Measurements from ENCODE around the gene NPAS3. TPM values are rescaled to one million over a fixed set of nuclear protein-coding genes. Genes with fewer than 3 reads are reported as not detected.

Gene NPAS3
- total and polyA plus RNA-seq, 2 donors (not counting 3 experiments of a cell fraction or from before 2014, with no cell fraction given) = 0.10 to 0.13 TPM

DNA sequence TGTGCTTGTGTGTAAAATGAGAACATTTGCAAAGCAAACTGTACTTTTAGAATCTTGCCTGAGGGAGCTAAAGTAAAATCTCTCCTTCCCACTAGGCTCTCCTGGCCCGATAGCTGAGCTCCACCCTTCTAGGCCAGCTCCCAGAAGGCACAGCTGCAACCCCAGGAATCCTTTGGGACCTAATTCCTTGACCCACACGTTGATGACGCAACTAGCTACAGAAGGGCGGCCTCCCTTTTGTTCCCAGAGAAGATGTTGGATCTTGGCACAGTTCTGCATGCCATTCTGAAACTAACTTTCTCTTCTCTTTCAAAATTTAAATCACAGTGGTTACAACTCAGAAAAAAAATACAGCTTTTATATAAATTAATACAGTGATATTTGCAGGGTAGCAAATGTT, 744.1 kb downstream of the NPAS3 start:
- TF ChIP-seq JUN (IDR thresholded peaks at IDR 0.05; ENCODE audit: borderline replicate concordance, insufficient read depth, insufficient read length, low read depth) (no peak), MYC (IDR thresholded peaks at IDR 0.05; ENCODE audit: low read depth, low read length) (no peak), GATA2 (IDR thresholded peaks at IDR 0.05; ENCODE audit: insufficient read depth, insufficient read length, low read depth, low read length) (no peak)
- TF ChIP-seq, protein P1, sequence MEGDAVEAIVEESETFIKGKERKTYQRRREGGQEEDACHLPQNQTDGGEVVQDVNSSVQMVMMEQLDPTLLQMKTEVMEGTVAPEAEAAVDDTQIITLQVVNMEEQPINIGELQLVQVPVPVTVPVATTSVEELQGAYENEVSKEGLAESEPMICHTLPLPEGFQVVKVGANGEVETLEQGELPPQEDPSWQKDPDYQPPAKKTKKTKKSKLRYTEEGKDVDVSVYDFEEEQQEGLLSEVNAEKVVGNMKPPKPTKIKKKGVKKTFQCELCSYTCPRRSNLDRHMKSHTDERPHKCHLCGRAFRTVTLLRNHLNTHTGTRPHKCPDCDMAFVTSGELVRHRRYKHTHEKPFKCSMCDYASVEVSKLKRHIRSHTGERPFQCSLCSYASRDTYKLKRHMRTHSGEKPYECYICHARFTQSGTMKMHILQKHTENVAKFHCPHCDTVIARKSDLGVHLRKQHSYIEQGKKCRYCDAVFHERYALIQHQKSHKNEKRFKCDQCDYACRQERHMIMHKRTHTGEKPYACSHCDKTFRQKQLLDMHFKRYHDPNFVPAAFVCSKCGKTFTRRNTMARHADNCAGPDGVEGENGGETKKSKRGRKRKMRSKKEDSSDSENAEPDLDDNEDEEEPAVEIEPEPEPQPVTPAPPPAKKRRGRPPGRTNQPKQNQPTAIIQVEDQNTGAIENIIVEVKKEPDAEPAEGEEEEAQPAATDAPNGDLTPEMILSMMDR (IDR thresholded peaks at IDR 0.05; ENCODE audit: extremely low read depth in 1 of 2, insufficient read depth in 1 of 2, low read depth in 1 of 2, low read length in 2 of 2) = no peak
- FAIRE-seq = no peak
- POLR2A ChIA-PET = no interaction called here

DNA sequence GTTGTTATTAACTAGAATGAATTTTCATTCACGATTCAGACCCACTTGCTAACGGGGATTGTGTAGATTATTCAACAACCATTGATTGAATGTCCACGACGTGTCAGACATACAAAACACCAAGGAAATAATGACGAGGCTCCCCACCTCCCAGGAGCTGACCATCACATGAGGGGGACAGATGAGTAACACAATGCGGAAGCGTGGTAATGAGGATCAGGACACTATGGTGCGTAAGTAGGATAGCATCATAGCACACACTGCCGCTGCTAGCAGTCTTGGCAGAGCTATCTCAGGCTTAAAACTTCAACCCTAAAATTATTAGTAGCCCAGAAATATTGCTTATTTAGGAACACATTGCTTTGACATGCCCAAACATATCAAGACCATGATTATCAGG, 746.3 kb downstream of the NPAS3 start:
- Histone ChIP-seq H3K4me3 (replicated peaks in 1 of 3; ENCODE audit: insufficient read depth in 1 of 3, low read depth in 1 of 3, low read length in 3 of 3) (no peak overlapping the region), H3K9ac (replicated peaks; ENCODE audit: extremely low read depth, insufficient read depth, low read length) (no peak overlapping the region), H3K9me3 (replicated peaks; ENCODE audit: control insufficient read depth, insufficient read depth, low read length) (no peaks in the 10 kb centered on the region), H3K9me1 (replicated peaks; ENCODE audit: control insufficient read depth, extremely low read depth, insufficient read depth, low read length) (no peaks in the 10 kb centered on the region), H4K20me1 (replicated peaks; ENCODE audit: control insufficient read depth, extremely low read depth, insufficient read depth, low read length) (no peaks in the 10 kb centered on the region), H2AFZ (ENCODE audit: low read depth, low read length) (no peak overlapping the region), H3K27me3 (ENCODE audit: control insufficient read depth in 2 of 2, insufficient read depth in 2 of 2, low read length in 2 of 2) (no peaks in the 10 kb centered on the region), H3K4me1 (ENCODE audit: control insufficient read depth, extremely low read depth, insufficient read depth, low read length) (peaks cover 12% of the 10 kb centered on the region), H3K27ac (ENCODE audit: insufficient read depth, low read depth, low read length) (no peak overlapping the region), H3K79me2 (ENCODE audit: control insufficient read depth, insufficient read depth, low read length) (no peaks in the 10 kb centered on the region), H3K36me3 (ENCODE audit: control insufficient read depth in 2 of 2, extremely low read depth in 1 of 2, insufficient read depth in 2 of 2, low read length in 2 of 2) (no peaks in the 10 kb centered on the region), H3K4me2 (ENCODE audit: insufficient read depth, low read length) (no peak overlapping the region)
- CTCF ChIA-PET = interaction anchor here (2.3 kb wide), 1 partner anchor 9 kb away, joined by 7 read pairs; no protein-coding TSS in a partner anchor
- TF ChIP-seq, protein P1 (IDR thresholded peaks at IDR 0.05; ENCODE audit: extremely low read depth in 1 of 2, insufficient read depth in 1 of 2, low read depth in 1 of 2, low read length in 2 of 2) = no peak
- TF ChIP-seq POLR2A (IDR thresholded peaks at IDR 0.05; ENCODE audit: low read depth, low read length) = no peak
- TF ChIP-seq, protein P2, sequence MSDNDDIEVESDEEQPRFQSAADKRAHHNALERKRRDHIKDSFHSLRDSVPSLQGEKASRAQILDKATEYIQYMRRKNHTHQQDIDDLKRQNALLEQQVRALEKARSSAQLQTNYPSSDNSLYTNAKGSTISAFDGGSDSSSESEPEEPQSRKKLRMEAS (IDR thresholded peaks at IDR 0.05; ENCODE audit: insufficient read depth, insufficient read length) = no peak
- no peak for TF ChIP-seq FOS (IDR thresholded peaks at IDR 0.05; ENCODE audit: borderline replicate concordance, insufficient read depth, low read length)
- no peak for TF ChIP-seq POLR2AphosphoS5 (IDR thresholded peaks at IDR 0.05; ENCODE audit: insufficient read depth, low read depth, low read length)
- TF ChIP-seq GATA2 (IDR thresholded peaks at IDR 0.05; ENCODE audit: insufficient read depth, insufficient read length, low read depth, low read length) = no peak
- TF ChIP-seq EZH2 (IDR thresholded peaks at IDR 0.05; ENCODE audit: borderline replicate concordance, low read depth, low read length, severe bottlenecking) = no peak
- TF ChIP-seq JUN (IDR thresholded peaks at IDR 0.05; ENCODE audit: borderline replicate concordance, insufficient read depth, insufficient read length, low read depth) = no peak
- no peak for TF ChIP-seq MYC (IDR thresholded peaks at IDR 0.05; ENCODE audit: low read depth, low read length)
- dilution Hi-C loops (cut with MboI; ENCODE audit: extremely low pct_ligation_motif_present, low sequenced_read_pairs) (no loop called here), intact Hi-C loops (cut with micrococcal nuclease) (no loop called here)
- no TSS peak for BruUV-seq (replicated peaks)
- FAIRE-seq (no peak), DNase-seq (ENCODE audit: low read depth, low spot score) (no peak)
- POLR2A ChIA-PET = no interaction called here

More for the DNA sequence above, 744.1 kb downstream of the NPAS3 start:
- no TSS peak for BruUV-seq (replicated peaks)
- Histone ChIP-seq H3K9me3 (replicated peaks; ENCODE audit: control insufficient read depth, insufficient read depth, low read length) (no peaks in the 10 kb centered on the region), H3K4me1 (ENCODE audit: control insufficient read depth, extremely low read depth, insufficient read depth, low read length) (peaks cover 25% of the 10 kb centered on the region), H3K4me2 (ENCODE audit: insufficient read depth, low read length) (no peak overlapping the region), H3K9me1 (replicated peaks; ENCODE audit: control insufficient read depth, extremely low read depth, insufficient read depth, low read length) (no peaks in the 10 kb centered on the region), H3K27ac (ENCODE audit: insufficient read depth, low read depth, low read length) (no peak overlapping the region), H3K9ac (replicated peaks; ENCODE audit: extremely low read depth, insufficient read depth, low read length) (no peak overlapping the region), H3K4me3 (replicated peaks in 1 of 3; ENCODE audit: insufficient read depth in 1 of 3, low read depth in 1 of 3, low read length in 3 of 3) (no peak overlapping the region), H3K79me2 (ENCODE audit: control insufficient read depth, insufficient read depth, low read length) (no peaks in the 10 kb centered on the region), H4K20me1 (replicated peaks; ENCODE audit: control insufficient read depth, extremely low read depth, insufficient read depth, low read length) (no peaks in the 10 kb centered on the region), H3K36me3 (ENCODE audit: control insufficient read depth in 2 of 2, extremely low read depth in 1 of 2, insufficient read depth in 2 of 2, low read length in 2 of 2) (no peaks in the 10 kb centered on the region), H2AFZ (ENCODE audit: low read depth, low read length) (no peak overlapping the region), H3K27me3 (ENCODE audit: control insufficient read depth in 2 of 2, insufficient read depth in 2 of 2, low read length in 2 of 2) (no peaks in the 10 kb centered on the region)
- intact Hi-C loops (cut with micrococcal nuclease) (no loop called here), dilution Hi-C loops (cut with MboI; ENCODE audit: extremely low pct_ligation_motif_present, low sequenced_read_pairs) (no loop called here)
- DNase-seq (ENCODE audit: low read depth, low spot score) = no peak
- CTCF ChIA-PET = interaction anchor here (0.9 to 1.9 kb wide), 3 partner anchors 11 to 23 kb away, joined by 3 to 5 read pairs (median 4); no protein-coding TSS in a partner anchor

All from endothelial cell of umbilical vein (primary cell).